ENCODE data around the gene RAP1GAP2. TPM values are rescaled to one million over a fixed set of nuclear protein-coding genes. Genes with fewer than 3 reads are reported as not detected.

Gene RAP1GAP2
- total RNA-seq, 1 donor = 29.3 TPM

- no peaks in the 10 kb centered on the region for H3K9me3 ChIP-seq (ENCODE audit: low read depth, low read length)
- no peak overlapping the region for H3K4me3 ChIP-seq (ENCODE audit: low read length)
- peaks cover 17% of the 10 kb centered on the region for H3K4me1 ChIP-seq (ENCODE audit: insufficient read depth, low read length)
- H3K27me3 ChIP-seq (ENCODE audit: insufficient read depth, low read length) = no peaks in the 10 kb centered on the region
Observed at GRCh38 chr17:2909846-2910234, 113.6 kb downstream of the RAP1GAP2 start.

GRCh38 chr17:2911035-2911754, 115.0 kb downstream of the RAP1GAP2 start:
- H3K9me3 ChIP-seq (ENCODE audit: low read depth, low read length) = no peaks in the 10 kb centered on the region
- no peaks in the 10 kb centered on the region for H3K27me3 ChIP-seq (ENCODE audit: insufficient read depth, low read length)
- peaks cover 7% of the 10 kb centered on the region for H3K4me1 ChIP-seq (ENCODE audit: insufficient read depth, low read length)
- H3K4me3 ChIP-seq (ENCODE audit: low read length) = no peak overlapping the region

- H3K27me3 ChIP-seq (ENCODE audit: insufficient read depth, low read length) = no peaks in the 10 kb centered on the region
- H3K4me1 ChIP-seq (ENCODE audit: insufficient read depth, low read length) = peaks cover 7% of the 10 kb centered on the region
- H3K9me3 ChIP-seq (ENCODE audit: low read depth, low read length) = no peaks in the 10 kb centered on the region
- H3K4me3 ChIP-seq (ENCODE audit: low read length) = no peak overlapping the region
Observed at GRCh38 chr17:2911755-2912111, 115.5 kb downstream of the RAP1GAP2 start.

DNA sequence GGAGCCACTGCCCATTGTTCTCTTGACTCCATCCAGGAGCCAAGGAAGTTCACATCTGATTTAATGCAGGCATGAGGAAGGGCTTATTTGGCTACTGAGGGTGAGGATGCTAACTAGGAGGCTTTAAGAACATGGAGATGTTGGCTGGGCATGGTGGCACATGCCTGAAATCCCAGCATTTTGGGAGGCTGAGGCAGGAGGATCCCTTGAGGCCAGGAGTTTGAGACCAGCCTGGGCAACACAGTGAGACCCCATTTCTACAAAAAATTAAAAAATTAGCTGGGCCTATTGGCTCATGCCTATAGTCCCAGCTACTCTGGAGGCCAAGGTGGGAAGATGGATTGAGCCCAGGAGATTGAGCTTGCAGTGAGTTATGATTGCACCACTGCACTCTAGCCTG, 116.5 kb downstream of the RAP1GAP2 start:
- Histone ChIP-seq H3K9me3 (ENCODE audit: low read depth, low read length) (no peaks in the 10 kb centered on the region), H3K4me1 (ENCODE audit: insufficient read depth, low read length) (peaks cover 7% of the 10 kb centered on the region), H3K4me3 (ENCODE audit: low read length) (no peak overlapping the region), H3K27me3 (ENCODE audit: insufficient read depth, low read length) (no peaks in the 10 kb centered on the region)

DNA sequence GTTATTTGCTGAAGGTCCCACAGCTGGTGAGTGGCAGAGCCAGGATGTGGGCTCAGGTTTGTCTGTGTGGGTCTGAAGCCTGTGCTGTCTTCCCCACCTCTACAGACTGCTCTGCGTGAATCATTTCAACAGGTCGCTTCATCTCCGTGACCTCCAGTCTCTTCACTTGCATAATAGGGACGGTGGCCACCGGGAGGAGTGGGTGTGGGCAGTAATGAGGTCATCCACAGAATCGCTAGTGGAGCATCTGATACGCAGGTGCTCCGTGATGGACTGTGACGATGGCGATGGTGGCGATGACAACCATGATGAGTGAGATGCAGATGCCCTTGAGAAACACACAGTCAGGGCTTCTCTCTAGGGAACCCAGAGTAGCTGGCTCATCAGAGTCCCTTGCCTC, 120.2 kb downstream of the RAP1GAP2 start:
- no peaks in the 10 kb centered on the region for H3K9me3 ChIP-seq (ENCODE audit: low read depth, low read length)
- H3K4me3 ChIP-seq (ENCODE audit: low read length) = no peak overlapping the region

DNA sequence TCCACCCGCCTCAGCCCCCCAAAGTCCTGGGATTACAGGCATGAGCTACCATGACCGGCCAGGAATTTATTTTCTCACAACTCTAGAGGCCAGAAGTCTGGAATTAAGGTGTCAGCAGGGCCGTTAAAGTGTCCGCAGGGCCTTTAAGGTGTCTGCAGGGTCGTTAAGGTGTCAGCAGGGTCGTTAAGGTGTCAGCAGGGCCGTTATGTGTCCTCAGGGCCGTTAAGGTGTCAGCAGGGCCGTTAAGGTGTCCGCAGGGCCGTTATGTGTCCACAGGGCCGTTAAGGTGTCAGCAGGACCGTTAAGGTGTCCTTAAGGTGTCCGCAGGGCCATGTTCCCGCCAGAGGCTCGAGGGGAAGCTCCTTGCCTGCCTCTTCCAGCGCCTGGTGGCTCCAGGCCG, 125.2 kb downstream of the RAP1GAP2 start:
- Histone ChIP-seq H3K4me3 (ENCODE audit: low read length) (no peak overlapping the region), H3K4me1 (ENCODE audit: insufficient read depth, low read length) (peaks cover 12% of the 10 kb centered on the region), H3K27me3 (ENCODE audit: insufficient read depth, low read length) (no peaks in the 10 kb centered on the region), H3K9me3 (ENCODE audit: low read depth, low read length) (no peaks in the 10 kb centered on the region)

More for the DNA sequence above, 120.2 kb downstream of the RAP1GAP2 start:
- Histone ChIP-seq H3K4me1 (ENCODE audit: insufficient read depth, low read length) (no peaks in the 10 kb centered on the region), H3K27me3 (ENCODE audit: insufficient read depth, low read length) (no peaks in the 10 kb centered on the region)

DNA sequence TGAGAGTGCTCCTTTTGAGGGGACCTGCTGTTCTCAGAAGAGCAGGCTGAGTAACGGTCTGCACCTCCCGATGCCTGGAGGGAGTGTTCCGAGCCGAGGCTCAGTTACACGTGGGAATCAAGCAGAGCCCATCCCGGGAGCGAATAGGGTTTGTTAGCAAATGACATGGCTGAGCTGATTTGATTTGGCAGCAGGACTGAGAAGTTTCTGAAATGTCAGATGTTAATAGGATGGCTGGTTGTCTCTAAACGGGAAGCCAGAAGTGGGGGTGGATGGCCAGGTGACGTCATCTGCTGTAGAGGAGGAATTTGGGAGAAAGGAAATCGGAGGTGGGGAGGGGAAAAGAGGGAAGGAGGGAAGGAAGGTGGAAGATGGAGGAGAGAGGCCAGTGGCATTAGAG, 128.0 kb downstream of the RAP1GAP2 start:
- Histone ChIP-seq H3K4me1 (ENCODE audit: insufficient read depth, low read length) (peaks cover 12% of the 10 kb centered on the region), H3K27me3 (ENCODE audit: insufficient read depth, low read length) (no peaks in the 10 kb centered on the region), H3K9me3 (ENCODE audit: low read depth, low read length) (no peaks in the 10 kb centered on the region), H3K4me3 (ENCODE audit: low read length) (no peak overlapping the region)

GRCh38 chr17:2925011-2925410, 128.8 kb downstream of the RAP1GAP2 start:
- Histone ChIP-seq H3K4me1 (ENCODE audit: insufficient read depth, low read length) (peaks cover 18% of the 10 kb centered on the region), H3K27me3 (ENCODE audit: insufficient read depth, low read length) (no peaks in the 10 kb centered on the region), H3K9me3 (ENCODE audit: low read depth, low read length) (no peaks in the 10 kb centered on the region), H3K4me3 (ENCODE audit: low read length) (no peak overlapping the region)

- Histone ChIP-seq H3K27me3 (ENCODE audit: insufficient read depth, low read length) (no peaks in the 10 kb centered on the region), H3K9me3 (ENCODE audit: low read depth, low read length) (no peaks in the 10 kb centered on the region), H3K4me1 (ENCODE audit: insufficient read depth, low read length) (peaks cover 28% of the 10 kb centered on the region), H3K4me3 (ENCODE audit: low read length) (no peak overlapping the region)
Observed at GRCh38 chr17:2926019-2926650, 129.9 kb downstream of the RAP1GAP2 start.

DNA sequence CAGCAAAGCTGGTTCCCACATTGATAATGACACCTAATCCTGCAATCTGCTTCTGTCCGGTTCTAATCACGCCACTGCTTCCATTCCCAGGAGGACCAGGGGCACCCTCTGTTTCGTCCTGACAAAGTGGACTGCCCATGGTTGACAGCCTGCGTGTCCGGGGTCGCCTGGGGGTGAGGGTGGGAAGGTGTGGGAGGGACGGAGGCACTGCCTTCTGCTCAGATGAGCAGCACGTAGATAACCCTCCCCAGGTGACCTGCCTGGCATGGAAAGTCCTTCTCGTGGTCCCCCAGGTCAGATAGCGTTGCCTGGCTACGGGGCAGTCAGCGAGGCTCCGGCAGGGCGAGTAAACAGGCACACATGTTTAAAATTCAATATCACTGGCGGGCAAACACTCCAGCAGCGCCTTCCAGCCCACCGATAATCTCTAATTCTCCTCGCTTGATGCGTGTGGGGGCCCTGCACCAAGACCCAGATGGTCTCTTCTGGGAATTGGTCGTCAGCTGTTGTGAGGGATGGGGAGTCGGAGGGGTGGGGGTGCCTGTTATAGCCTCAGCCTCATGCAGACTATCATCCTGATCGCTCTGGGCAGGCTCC, 132.2 kb downstream of the RAP1GAP2 start:
- Histone ChIP-seq H3K4me3 (ENCODE audit: low read length) (no peak overlapping the region), H3K27me3 (ENCODE audit: insufficient read depth, low read length) (no peaks in the 10 kb centered on the region), H3K4me1 (ENCODE audit: insufficient read depth, low read length) (peaks cover 39% of the 10 kb centered on the region), H3K9me3 (ENCODE audit: low read depth, low read length) (no peaks in the 10 kb centered on the region)

DNA sequence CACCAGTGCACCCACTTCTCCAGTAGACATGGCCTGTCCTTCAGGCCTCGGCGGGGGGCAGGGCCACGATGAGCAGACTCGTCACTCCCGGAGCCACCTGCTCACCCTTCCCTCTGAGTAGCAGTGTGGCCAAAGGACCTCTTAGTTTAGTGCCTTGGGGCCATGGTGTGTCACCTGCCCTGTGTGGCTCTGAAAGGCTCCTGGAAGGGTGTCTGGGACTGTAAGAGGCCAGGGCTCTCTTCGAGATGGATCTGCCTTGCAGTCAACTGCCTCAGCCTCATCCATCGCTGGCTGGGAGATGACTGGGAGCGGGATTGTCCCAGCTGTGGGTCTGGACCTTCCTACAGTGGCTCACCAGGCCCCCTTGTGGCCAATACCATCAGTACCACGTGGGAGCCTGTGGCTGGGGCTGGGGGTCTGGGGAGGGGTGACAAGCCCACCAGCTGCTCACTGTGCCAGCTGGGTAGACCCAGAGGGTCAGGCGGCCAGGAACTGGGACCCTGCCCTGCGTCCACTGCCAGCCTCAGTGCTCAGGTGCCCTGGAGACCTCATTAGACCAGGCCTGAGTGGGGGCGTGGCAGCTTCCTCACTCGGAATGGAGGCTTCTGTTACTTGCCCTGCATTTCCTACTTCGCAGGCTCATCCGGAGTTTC, 133.8 kb downstream of the RAP1GAP2 start:
- Histone ChIP-seq H3K4me3 (ENCODE audit: low read length) (no peak overlapping the region), H3K27me3 (ENCODE audit: insufficient read depth, low read length) (no peaks in the 10 kb centered on the region), H3K9me3 (ENCODE audit: low read depth, low read length) (no peaks in the 10 kb centered on the region), H3K4me1 (ENCODE audit: insufficient read depth, low read length) (peaks cover 31% of the 10 kb centered on the region)

DNA sequence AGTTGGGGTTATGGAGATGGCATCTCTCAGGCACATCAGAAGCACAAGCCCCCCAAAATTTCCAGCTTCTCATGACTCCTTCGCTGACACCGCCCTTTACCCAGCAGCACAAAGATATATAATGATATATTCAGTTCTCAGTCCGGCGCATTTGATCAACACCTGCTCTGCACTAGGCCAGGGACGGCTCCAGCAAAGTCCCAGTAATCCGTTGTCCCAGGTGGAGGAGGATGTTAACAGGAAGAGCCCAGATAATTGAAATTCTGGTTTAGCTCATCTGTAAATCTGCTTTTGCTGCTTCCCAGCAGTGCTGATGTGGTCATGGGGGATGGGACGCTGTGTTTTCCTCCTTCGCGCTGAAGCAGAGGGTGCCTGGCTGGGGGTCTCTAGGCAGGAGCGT, 135.6 kb downstream of the RAP1GAP2 start:
- no peaks in the 10 kb centered on the region for H3K27me3 ChIP-seq (ENCODE audit: insufficient read depth, low read length)
- no peaks in the 10 kb centered on the region for H3K9me3 ChIP-seq (ENCODE audit: low read depth, low read length)
- H3K4me3 ChIP-seq (ENCODE audit: low read length) = no peak overlapping the region
- H3K4me1 ChIP-seq (ENCODE audit: insufficient read depth, low read length) = peaks cover 36% of the 10 kb centered on the region

DNA sequence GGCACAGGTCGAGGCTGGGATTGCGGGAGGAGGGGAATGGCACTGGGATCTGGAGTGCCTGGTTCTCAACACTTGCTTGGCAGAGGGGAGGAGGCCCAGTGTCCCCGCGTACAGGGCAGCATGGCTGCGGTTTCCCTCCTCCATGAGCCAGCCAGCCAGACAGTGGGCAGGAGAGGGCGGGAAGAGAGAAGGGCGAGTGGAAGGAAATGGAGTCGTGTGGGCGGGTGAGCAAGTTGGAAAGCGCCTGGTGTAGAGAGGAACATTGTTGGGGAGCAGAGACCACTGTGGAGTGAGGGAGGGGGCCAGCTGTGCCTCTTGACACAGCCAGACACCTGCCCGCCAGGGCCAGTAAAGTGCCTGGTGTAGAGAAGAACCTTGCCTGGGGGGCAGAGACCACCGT, 136.7 kb downstream of the RAP1GAP2 start:
- Histone ChIP-seq H3K9me3 (ENCODE audit: low read depth, low read length) (no peaks in the 10 kb centered on the region), H3K4me3 (ENCODE audit: low read length) (no peak overlapping the region), H3K27me3 (ENCODE audit: insufficient read depth, low read length) (no peaks in the 10 kb centered on the region), H3K4me1 (ENCODE audit: insufficient read depth, low read length) (peaks cover 36% of the 10 kb centered on the region)

- Histone ChIP-seq H3K27me3 (ENCODE audit: insufficient read depth, low read length) (no peaks in the 10 kb centered on the region), H3K4me3 (ENCODE audit: low read length) (no peak overlapping the region), H3K4me1 (ENCODE audit: insufficient read depth, low read length) (peaks cover 36% of the 10 kb centered on the region), H3K9me3 (ENCODE audit: low read depth, low read length) (no peaks in the 10 kb centered on the region)
Observed at GRCh38 chr17:2933606-2934005, 137.4 kb downstream of the RAP1GAP2 start.

GRCh38 chr17:2935632-2936031, 139.4 kb downstream of the RAP1GAP2 start:
- Histone ChIP-seq H3K4me1 (ENCODE audit: insufficient read depth, low read length) (peaks cover 28% of the 10 kb centered on the region), H3K9me3 (ENCODE audit: low read depth, low read length) (no peaks in the 10 kb centered on the region), H3K4me3 (ENCODE audit: low read length) (no peak overlapping the region), H3K27me3 (ENCODE audit: insufficient read depth, low read length) (no peaks in the 10 kb centered on the region)

Measured in mononuclear cell (primary cell).